Brain pericyte (primary cell): ENCODE measurements around the gene GRAP.

Experiments
- DNase-seq: peaks from one replicate; pipeline ENCODE4 v3.0.0-alpha.2; 2012; ENCODE audit warnings: low read depth, low spot score

Gene GRAP

GRCh38 chr17:19002805-19003542 is 43.8 kb downstream of the GRAP start:
- no peak for DNase-seq

GRCh38 chr17:19001907-19002590 is 44.7 kb downstream of the GRAP start:
- no peak for DNase-seq

GRCh38 chr17:19000531-19001325 is 46.0 kb downstream of the GRAP start:
- no peak for DNase-seq

GRCh38 chr17:18999911-19000310 is 46.8 kb downstream of the GRAP start:
- no peak for DNase-seq

- no peak for DNase-seq
These were observed 47.4 kb downstream of the GRAP start for GRCh38 chr17:18999394-18999793.

GRCh38 chr17:18997650-18998196 is 49.0 kb downstream of the GRAP start:
- DNase-seq = no peak

- no peak for DNase-seq
These were observed 50.3 kb downstream of the GRAP start for GRCh38 chr17:18996458-18996857.

GRCh38 chr17:18995220-18995619 is 51.5 kb downstream of the GRAP start:
- DNase-seq = no peak

- DNase-seq = no peak
These were observed 52.1 kb downstream of the GRAP start for GRCh38 chr17:18994631-18995030.

GRCh38 chr17:18993905-18994526 is 52.7 kb downstream of the GRAP start:
- no peak for DNase-seq

- no peak for DNase-seq
These were observed 54.2 kb downstream of the GRAP start for GRCh38 chr17:18992454-18993130.

- no peak for DNase-seq
These were observed 55.0 kb downstream of the GRAP start for GRCh38 chr17:18991531-18992315.

- DNase-seq = no peak
These were observed 56.4 kb downstream of the GRAP start for GRCh38 chr17:18990331-18990730.

GRCh38 chr17:18988546-18989173 is 58.1 kb downstream of the GRAP start:
- DNase-seq = no peak

GRCh38 chr17:18987862-18988545 is 58.8 kb downstream of the GRAP start:
- no peak for DNase-seq

- DNase-seq = no peak
These were observed 59.5 kb downstream of the GRAP start for GRCh38 chr17:18987230-18987610.

- no peak for DNase-seq
These were observed 60.1 kb downstream of the GRAP start for GRCh38 chr17:18986541-18987229.

GRCh38 chr17:18985475-18985874 is 61.3 kb downstream of the GRAP start:
- no peak for DNase-seq
